Stimulated activated CD8-positive, alpha-beta memory T cell treated with anti-CD3 and anti-CD28 coated beads, Interleukin-4, amount 100 ng/mL, for 1 hour (primary cell): ENCODE measurements around the gene CEP131.
"Not testable (repeated sequence)": the region's sequence is repeated elsewhere in the genome, so short reads cannot be mapped to it uniquely, and the experiment has no call there.

Experiments
- DNase-seq, 2 donors: peaks; one replicate each; pipeline ENCODE4 v3.0.0-alpha.2; 2020; ENCODE audit warnings: low read depth in 2 of 2, low spot score in 1 of 2

The CEP131 gene

GRCh38 chr17:81238815-81239713 is 16.3 kb upstream of the CEP131 start, which contains the start of the genes NDUFAF8 and TEPSIN:
NDUFAF8 (plus strand) TSS chr17:81239318; CDS start chr17:81239364, 46 bp downstream.
TEPSIN (minus strand) TSS chr17:81239055; CDS start chr17:81239033, 22 bp downstream.
- DNase-seq: peak; percentile 87 to 89

- no peak for DNase-seq
Measured at GRCh38 chr17:81238490-81238814, 15.7 kb upstream of the CEP131 start.

GRCh38 chr17:81237591-81238489 is 15.1 kb upstream of the CEP131 start:
- DNase-seq: no peak

DNA sequence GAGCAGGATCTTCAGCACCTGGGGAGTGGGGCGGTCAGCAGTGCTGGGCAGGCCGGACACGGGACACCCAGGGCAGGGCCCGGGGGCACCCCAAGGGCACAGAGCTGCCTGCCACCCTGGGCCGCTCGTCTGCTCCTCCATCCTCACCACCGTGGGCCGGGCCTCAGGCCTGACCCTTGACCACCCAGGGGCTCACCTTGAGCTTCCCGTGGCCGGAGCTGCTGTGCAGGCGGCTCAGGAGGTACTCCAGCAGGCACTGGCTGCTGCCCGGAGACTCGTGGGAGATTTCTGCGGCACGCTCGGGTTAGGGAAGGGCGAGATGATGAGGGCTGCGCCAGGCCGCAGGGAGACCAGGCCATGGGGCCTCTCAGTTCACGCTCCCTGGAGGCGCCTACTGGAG is 14.0 kb upstream of the CEP131 start:
- no peak for DNase-seq

DNA sequence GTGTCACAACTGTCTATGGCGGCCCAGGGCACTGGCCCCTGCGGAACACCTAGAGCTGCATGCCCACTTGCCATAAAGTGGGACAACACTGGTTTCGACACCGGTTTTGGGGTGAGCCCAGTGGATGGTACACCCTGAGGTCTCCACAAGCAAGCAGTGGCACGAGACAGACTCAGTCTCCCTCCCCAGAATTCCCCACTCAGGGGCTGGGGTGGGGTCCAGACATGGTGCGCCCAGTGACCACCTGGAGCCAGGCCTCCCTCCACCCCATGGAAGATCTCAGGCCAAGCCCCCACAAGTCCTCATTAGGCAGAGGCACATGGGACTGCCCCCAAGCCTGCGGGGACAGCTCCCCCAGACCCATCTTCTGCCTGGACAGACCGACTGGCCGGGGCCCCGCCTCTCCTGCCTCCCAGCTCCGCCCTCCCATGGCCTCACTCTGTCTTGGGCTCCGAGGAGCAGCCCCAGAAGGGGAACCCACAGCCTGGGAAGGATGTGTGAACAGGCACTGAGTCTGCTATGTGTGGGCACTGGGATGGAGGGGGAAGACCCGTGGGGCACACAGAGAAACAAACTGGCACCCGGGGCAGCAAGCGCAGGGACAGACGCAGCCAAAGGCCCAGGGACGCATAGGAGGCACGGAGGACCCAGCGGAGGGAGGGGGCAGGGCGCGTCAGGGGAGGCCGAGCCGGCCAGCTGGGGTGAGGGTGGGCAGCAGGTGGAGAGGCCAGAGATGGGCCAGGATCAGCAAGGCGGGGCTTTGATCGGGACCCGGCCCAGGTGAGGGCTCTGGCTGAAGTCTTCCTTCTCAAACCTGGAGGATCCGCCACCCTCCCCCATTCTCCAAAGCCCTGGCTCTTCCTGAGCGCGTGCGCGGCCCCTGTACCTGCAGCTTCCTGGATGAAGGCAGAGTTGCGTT is 13.3 kb upstream of the CEP131 start:
- no peak for DNase-seq

DNA sequence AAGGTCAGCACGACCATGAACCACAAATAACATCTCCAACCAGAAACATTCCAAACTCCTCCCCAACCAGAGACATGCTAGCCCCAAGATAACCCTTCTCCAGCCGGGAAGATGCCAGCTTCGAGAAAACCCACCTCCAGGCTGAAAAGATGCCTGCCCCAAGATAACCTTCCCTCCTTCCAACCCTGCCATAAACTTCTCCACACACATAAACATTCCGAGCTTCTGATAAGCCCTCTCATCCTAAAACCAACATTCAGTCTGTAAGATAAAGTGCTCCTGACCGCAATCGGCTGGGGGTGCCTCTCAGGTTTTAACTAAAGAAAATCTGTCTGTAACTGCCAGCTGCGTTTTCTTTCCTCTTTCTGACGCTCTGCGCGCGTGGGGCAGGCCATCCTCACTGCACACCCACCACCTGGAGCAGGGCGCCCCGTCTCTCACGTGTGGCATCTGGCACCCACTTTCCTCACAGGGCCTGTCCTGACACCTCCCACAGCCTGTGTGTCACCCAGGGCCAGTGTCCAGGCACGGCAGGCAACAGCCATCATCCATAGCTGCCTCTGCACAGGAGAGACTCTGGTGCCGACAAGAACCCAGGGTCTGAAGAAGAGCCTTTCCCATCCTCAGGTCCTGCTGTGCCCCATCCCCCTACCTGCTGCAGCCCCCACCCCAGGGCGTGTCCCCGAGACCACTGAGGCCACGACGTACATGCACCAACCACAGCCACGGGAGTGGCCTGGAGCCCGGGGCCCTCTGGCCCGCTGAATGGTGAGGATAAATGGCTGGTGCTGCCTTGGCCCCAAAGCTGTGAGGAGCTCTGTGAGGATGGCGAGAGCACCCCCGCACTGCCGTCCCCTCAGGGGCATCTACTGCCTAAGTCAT is 12.4 kb upstream of the CEP131 start:
- DNase-seq: no peak

- DNase-seq: no peak
Measured at GRCh38 chr17:81234506-81234855, 11.7 kb upstream of the CEP131 start.

DNA sequence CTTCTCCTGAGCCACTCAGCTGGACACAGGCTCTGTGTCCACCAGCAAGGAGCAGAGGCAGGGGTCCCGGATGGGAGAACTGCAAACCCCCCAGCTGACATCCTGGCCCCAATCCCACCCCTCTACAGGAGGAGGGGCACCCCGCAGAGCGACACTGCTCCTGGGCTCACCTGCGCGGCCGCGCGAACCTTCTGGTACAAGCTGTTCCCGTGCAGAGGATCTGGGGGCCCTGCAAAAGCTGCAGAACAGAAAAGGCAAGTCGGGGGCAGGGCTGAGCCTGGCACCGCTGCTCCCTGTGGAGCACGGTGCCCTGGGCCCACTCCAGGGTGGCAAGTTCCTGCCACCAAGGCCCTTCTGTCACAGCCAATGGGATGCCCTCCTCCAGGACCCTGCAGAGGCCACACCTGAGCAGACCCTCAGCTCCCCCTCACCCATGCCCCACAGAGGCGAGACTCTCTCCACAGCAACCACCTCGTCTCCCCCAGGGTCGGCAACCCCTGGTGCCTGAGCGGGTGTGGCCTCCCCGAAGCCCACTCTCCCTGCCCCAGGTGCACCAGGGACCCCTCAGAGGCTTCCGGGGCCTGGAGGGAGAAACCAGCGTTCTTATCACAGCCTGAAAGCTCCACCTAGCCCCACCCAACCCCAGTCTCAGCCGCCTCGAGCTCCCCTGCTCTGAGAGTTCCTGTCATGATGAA is 11.2 kb upstream of the CEP131 start:
- no peak for DNase-seq

GRCh38 chr17:81233316-81233715 is 10.6 kb upstream of the CEP131 start:
- DNase-seq: no peak

DNA sequence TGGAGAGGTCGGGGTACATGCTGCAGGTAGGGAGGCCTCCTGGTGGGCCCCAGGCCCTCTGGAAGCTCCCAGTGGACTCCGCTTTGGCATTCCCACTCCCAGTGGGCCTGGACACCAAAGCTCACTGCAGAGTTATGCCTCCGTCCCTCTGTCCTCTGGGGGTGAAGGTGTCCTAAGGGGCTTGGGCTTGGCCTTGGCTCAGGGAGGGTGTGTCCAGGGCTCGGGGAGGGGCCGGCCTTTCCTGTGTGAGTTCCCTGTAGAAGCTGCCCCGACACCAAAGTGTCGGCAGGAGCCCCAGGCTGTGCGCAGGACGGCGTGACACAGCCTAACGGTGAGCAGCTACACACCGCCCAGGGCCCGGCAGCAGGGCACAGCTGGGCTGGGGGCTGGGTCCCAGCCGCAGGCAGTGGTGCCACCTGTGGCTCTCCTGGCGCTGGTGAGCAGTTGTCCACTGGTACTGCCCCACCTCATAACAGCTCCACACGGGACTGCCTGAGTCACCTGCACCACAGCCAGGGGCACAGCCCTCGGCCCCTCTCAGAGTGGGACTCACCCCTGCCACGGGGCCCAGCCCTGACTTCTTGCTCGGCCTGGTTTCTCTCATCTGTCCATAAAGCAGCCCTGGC is 10.0 kb upstream of the CEP131 start:
- DNase-seq: no peak

DNA sequence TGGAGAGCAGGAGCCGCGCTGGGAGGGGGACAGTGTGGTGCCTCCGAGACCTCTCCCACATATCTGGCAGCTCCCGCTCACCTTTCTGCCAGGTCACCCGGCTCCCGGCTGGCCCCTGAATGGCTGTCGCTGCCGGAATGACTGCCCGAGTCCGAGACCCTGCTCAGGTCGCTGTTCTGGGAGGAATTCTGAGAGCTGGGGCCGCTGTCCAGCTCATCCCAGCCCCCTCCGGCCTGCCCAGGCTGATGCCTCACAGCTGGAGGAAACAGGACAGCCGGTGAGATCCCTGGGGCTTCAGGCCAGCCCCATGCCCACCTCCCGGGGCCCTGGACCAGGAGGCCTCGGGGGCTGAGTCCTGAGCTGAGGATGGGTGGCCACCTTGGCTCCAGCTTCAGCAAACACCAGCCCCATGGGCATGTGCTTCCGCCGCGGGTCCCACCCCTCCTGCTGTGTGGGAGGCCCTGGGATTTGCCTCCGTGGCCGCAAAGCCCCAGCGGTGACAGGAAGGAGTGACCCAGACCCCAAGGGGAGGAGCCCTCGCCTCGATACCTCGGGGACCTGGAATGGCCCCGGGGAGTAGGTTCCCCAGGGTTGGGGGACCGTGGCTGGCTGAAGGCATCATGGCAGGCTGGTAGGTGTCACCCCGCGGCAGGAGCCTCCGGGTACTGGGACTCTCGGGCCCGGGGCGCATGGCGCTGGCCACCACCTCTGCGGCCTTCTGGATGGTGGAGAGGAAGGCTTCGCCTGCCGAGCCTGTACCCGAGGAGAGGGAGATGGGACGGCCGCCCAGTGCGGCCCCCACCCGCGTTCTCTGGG is 9.2 kb upstream of the CEP131 start:
- no peak for DNase-seq

DNA sequence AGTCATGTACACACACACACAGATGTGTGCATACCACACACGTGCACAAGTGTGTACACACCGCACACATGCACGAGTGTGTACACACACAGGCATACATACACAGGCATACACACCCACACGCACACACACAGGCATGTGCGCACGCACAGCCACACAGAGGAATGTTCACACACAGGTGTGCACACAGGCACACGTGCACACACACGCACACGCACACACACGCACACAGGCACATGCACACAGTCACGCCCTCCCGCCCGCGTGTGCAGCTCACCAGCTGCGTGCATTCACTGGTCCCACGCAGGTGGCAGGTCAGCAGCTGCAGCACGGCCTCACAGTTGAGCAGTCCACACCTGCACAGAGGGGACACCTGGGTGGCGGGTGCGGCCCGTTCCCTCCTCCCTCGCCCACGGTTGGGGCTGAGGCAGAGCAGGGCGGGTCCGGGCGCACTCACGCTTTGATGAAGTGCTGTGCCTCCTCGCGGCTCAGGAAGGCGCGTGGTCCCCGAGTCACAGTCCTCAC is 8.4 kb upstream of the CEP131 start:
- no peak for DNase-seq

- DNase-seq: no peak
Measured at GRCh38 chr17:81230043-81230820, 7.5 kb upstream of the CEP131 start.

DNA sequence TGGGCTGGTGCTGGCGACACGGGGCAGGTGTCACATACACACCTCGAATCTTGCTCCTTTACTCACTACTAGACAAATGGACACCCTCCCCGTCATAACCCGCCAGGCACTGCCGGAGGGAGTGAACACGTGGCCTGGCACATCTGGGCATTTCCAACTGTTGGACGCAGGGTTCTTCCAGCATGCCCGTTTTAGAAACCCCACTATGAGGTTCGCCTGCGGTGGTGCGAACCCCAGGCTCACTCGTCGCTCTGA is 6.8 kb upstream of the CEP131 start:
- DNase-seq: no peak

- no peak for DNase-seq
Measured at GRCh38 chr17:81228834-81229665, 6.3 kb upstream of the CEP131 start.

GRCh38 chr17:81228420-81228819 is 5.7 kb upstream of the CEP131 start:
- DNase-seq: no peak

DNA sequence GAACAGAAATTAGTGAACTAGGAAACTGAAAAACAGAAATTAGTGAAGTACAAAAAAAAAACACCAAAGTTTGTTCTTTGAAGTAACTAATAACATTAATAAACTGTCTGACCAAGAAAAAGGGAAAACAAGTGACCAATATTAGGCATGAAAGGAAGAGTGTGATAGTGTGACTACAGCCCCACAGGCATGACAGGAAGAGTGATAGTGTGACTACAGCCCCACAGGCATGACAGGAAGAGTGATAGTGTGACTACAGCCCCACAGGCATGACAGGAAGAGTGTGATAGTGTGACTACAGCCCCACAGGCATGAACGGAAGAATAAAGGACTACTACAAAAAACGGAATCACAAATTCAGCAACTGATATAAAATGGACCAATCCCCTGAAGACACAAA is 4.9 kb upstream of the CEP131 start:
- not testable (repeated sequence) for DNase-seq
